ENCODE data around the gene BANF1. TPM values are rescaled to one million over a fixed set of nuclear protein-coding genes. Genes with fewer than 3 reads are reported as not detected.

BANF1 gene
- total and polyA plus RNA-seq, 10 of the 15 experiments (the other 5 are each of a cell fraction or from before 2014, with no cell fraction given), result 99.0 to 574 (median 297) TPM

DNA sequence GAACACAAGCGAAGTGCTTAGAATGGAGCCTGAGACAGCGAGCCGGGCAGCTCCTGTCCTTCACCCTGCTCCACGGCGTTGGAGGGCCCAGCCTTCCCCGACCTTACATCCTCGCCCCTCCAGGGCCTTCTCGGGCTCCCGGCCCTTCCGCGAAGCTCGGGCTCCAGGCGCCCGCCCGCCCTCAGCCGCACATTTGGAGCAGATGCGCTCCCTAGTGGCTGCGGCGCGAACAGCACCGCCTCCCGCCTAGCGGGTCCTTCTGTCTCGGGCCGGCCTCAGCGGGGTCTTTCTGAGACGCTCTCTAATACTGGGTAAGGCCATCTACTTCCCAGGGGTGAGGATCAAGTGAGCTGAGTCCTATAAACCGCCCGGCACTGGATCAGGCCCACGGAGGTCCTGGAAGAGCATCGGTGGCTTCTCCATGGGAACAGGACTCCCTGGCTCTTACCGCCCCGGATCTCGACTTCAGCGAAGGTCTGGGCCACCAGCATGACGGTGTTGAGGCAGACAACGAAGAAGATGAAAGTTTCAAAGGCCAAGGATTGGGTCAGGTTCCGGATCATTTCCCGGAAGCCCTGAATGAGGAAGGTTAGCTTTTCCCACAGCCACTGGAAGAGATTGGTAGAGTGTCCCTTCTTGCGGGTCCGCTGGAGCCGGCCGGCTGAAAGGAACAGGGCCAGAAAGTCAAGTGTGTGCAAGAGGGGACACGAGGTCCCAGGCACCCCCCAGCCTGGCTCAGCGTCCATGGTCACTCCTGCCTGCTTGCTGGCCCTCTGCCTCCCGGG, 20.3 kb downstream of the BANF1 start:
- no peak overlapping the region for H3K4me3 ChIP-seq
- DNase-seq (ENCODE audit: low read depth, low spot score) (no peak), ATAC-seq (peak; percentile 95), FAIRE-seq (no peak)
- POLR2A ChIA-PET, result interaction anchor here (0.6 to 1.0 kb wide), 3 partner anchors 29 to 513 kb away, joined by 3 to 6 read pairs (median 4); partner anchors contain the start of gene CCDC85B
- WGBS (ENCODE audit: insufficient coverage, insufficient replicate concordance, low lambda C conversion rate, missing lambda C conversion rate), result 22% methylated on average over 46 of the region's 46 CpGs
- no peak overlapping the region for H3K4me2 ChIP-seq (ENCODE audit: control insufficient read depth, insufficient read depth)
- no peaks in the 10 kb centered on the region for H3K9me3 ChIP-seq (replicated peaks; ENCODE audit: control insufficient read depth, insufficient read depth, low read length)
- H3K9ac ChIP-seq (ENCODE audit: control insufficient read depth, insufficient read depth, low read length), result no peak overlapping the region
- H3K27ac ChIP-seq (ENCODE audit: control insufficient read depth, insufficient read depth), result no peak overlapping the region
- intact Hi-C loops (cut with micrococcal nuclease; ENCODE audit: unreplicated experiment) (no loop called here), in situ Hi-C loops (cut with MboI) (no loop called here)
- no peaks in the 10 kb centered on the region for H3K79me2 ChIP-seq (ENCODE audit: control insufficient read depth, insufficient read depth, low read length)
- SMC1A ChIA-PET (ENCODE audit: uncharacterized antibody, unreplicated experiment), result interaction anchor here (0.6 to 1.9 kb wide), 11 partner anchors 22 to 347 kb away, joined by 3 to 10 read pairs (median 3); no protein-coding TSS in a partner anchor
- H4K20me1 ChIP-seq (ENCODE audit: control insufficient read depth, insufficient read depth), result no peaks in the 10 kb centered on the region
- CTCF ChIA-PET, result interaction anchor here (0.5 to 2.8 kb wide), 45 partner anchors 8 to 484 kb away, joined by 3 to 31 read pairs (median 4); partner anchors contain the start of genes BANF1, CCDC85B, CST6 and EIF1AD
- BruUV-seq (replicated peaks), result no TSS peak
- H3K36me3 ChIP-seq (ENCODE audit: control insufficient read depth in 2 of 2, insufficient read depth in 2 of 2, low read length in 1 of 2), result no peaks in the 10 kb centered on the region
- RAD21 ChIA-PET (ENCODE audit: unreplicated experiment), result interaction anchor here (0.6 to 1.5 kb wide), 7 partner anchors 22 to 190 kb away, joined by 3 to 6 read pairs (median 4); partner anchors contain the start of genes CCDC85B and FIBP
- peak overlapping the region; percentile 13; the same call in 1 of the 2 replicates for H2AFZ ChIP-seq (ENCODE audit: control insufficient read depth, low read depth, low read length)
- 0 out of 4 replicates have a peak, but pooled peaks cover 0 to 3% of the 10 kb centered on the region in 2 experiments for H3K27me3 ChIP-seq (replicated peaks in 1 of 2; ENCODE audit: control insufficient read depth in 2 of 2, insufficient read depth in 2 of 2, low read length in 1 of 2)
- no peaks in the 10 kb centered on the region for H3K4me1 ChIP-seq (ENCODE audit: control insufficient read depth, insufficient read depth, low read length)
- TF ChIP-seq IKZF1 (conservative IDR thresholded peaks at IDR 0.05), result 0 out of 2 replicates have a peak, but pooled peaks have one; percentile 26
- TF ChIP-seq MTA2 (IDR thresholded peaks at IDR 0.05; ENCODE audit: low read depth), result no peak
- peak in 1 of 2 experiments; percentile 23; a peak in 1 of 4 replicates for TF ChIP-seq BHLHE40 (IDR thresholded peaks at IDR 0.05; ENCODE audit: borderline replicate concordance in 1 of 2, low read depth in 2 of 2, low read length in 1 of 2)
- TF ChIP-seq, protein P1, sequence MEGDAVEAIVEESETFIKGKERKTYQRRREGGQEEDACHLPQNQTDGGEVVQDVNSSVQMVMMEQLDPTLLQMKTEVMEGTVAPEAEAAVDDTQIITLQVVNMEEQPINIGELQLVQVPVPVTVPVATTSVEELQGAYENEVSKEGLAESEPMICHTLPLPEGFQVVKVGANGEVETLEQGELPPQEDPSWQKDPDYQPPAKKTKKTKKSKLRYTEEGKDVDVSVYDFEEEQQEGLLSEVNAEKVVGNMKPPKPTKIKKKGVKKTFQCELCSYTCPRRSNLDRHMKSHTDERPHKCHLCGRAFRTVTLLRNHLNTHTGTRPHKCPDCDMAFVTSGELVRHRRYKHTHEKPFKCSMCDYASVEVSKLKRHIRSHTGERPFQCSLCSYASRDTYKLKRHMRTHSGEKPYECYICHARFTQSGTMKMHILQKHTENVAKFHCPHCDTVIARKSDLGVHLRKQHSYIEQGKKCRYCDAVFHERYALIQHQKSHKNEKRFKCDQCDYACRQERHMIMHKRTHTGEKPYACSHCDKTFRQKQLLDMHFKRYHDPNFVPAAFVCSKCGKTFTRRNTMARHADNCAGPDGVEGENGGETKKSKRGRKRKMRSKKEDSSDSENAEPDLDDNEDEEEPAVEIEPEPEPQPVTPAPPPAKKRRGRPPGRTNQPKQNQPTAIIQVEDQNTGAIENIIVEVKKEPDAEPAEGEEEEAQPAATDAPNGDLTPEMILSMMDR (IDR thresholded peaks at IDR 0.05 in 2 of 3, conservative IDR thresholded peaks at IDR 0.05 in 1 of 3; ENCODE audit: control insufficient read depth in 2 of 3, extremely low read depth in 1 of 3, insufficient read depth in 1 of 3, low read depth in 3 of 3, low read length in 3 of 3), result peak; percentile 84 to 97 (median 91)
- TF ChIP-seq, protein P2, sequence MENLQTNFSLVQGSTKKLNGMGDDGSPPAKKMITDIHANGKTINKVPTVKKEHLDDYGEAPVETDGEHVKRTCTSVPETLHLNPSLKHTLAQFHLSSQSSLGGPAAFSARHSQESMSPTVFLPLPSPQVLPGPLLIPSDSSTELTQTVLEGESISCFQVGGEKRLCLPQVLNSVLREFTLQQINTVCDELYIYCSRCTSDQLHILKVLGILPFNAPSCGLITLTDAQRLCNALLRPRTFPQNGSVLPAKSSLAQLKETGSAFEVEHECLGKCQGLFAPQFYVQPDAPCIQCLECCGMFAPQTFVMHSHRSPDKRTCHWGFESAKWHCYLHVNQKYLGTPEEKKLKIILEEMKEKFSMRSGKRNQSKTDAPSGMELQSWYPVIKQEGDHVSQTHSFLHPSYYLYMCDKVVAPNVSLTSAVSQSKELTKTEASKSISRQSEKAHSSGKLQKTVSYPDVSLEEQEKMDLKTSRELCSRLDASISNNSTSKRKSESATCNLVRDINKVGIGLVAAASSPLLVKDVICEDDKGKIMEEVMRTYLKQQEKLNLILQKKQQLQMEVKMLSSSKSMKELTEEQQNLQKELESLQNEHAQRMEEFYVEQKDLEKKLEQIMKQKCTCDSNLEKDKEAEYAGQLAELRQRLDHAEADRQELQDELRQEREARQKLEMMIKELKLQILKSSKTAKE (IDR thresholded peaks at IDR 0.05; ENCODE audit: low read depth, poor library complexity, severe bottlenecking), result no peak
- TF ChIP-seq, protein P3, sequence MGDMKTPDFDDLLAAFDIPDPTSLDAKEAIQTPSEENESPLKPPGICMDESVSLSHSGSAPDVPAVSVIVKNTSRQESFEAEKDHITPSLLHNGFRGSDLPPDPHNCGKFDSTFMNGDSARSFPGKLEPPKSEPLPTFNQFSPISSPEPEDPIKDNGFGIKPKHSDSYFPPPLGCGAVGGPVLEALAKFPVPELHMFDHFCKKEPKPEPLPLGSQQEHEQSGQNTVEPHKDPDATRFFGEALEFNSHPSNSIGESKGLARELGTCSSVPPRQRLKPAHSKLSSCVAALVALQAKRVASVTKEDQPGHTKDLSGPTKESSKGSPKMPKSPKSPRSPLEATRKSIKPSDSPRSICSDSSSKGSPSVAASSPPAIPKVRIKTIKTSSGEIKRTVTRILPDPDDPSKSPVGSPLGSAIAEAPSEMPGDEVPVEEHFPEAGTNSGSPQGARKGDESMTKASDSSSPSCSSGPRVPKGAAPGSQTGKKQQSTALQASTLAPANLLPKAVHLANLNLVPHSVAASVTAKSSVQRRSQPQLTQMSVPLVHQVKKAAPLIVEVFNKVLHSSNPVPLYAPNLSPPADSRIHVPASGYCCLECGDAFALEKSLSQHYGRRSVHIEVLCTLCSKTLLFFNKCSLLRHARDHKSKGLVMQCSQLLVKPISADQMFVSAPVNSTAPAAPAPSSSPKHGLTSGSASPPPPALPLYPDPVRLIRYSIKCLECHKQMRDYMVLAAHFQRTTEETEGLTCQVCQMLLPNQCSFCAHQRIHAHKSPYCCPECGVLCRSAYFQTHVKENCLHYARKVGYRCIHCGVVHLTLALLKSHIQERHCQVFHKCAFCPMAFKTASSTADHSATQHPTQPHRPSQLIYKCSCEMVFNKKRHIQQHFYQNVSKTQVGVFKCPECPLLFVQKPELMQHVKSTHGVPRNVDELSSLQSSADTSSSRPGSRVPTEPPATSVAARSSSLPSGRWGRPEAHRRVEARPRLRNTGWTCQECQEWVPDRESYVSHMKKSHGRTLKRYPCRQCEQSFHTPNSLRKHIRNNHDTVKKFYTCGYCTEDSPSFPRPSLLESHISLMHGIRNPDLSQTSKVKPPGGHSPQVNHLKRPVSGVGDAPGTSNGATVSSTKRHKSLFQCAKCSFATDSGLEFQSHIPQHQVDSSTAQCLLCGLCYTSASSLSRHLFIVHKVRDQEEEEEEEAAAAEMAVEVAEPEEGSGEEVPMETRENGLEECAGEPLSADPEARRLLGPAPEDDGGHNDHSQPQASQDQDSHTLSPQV (IDR thresholded peaks at IDR 0.05), result no peak
- TF ChIP-seq YY1 (IDR thresholded peaks at IDR 0.05; ENCODE audit: low read depth, low read length), result peak; percentile 59; the same call in 1 of the 2 replicates
- 0 out of 2 replicates have a peak, but pooled peaks have one; percentile 21 for TF ChIP-seq RUNX3 (IDR thresholded peaks at IDR 0.05; ENCODE audit: low read length)
